ENCODE results near the gene KASH5.

KASH5 gene

DNA sequence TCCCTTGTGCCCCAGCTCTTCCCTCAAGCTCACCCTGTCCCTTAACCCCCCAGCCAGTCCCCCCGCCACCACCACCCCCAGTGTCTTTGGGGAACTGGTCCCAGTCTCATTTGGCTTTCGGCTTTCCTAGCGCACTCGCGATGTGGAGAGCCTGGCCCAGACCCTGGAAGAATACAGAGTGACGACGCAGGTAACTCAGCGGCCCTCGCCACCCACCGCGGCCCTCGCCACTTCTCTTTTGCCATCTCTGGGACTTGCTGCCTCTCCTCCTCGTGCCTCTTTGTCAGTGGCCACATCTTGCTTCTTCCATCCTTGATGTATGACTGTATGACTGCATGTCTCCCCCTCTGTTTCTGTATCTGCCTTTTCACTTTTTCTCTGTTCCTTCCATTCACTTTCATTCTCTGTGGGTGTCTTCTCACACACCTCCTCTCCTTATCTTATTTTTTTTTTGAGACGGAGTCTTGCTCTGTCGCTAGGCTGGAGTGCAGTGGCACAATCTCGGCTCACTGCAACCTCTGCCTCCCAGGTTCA lies 19.5 kb downstream of the KASH5 start:
- no peaks in the 10 kb centered on the region for H3K36me3 ChIP-seq (ENCODE audit: control insufficient read depth in 4 of 4, insufficient read depth in 4 of 4, low read length in 3 of 4)
- POLR2A ChIA-PET, result no interaction called here
- H3K27ac ChIP-seq (ENCODE audit: insufficient read depth in 1 of 2, low read depth in 1 of 2, low read length in 2 of 2, poor library complexity in 1 of 2, severe bottlenecking in 2 of 2), result no peak overlapping the region
- H3K27me3 ChIP-seq (replicated peaks in 2 of 5; ENCODE audit: control insufficient read depth in 4 of 5, insufficient read depth in 5 of 5, low read length in 4 of 5), result no peaks in the 10 kb centered on the region
- H3K4me3 ChIP-seq (ENCODE audit: control insufficient read depth in 1 of 7, extremely low read depth in 1 of 7, insufficient read depth in 4 of 7, low read depth in 2 of 7, low read length in 6 of 7), result no peak overlapping the region
- no peak for DNase-seq
- CTCF ChIA-PET, result interaction anchor here (1.7 kb wide), 1 partner anchor 16 kb away, joined by 6 read pairs; no protein-coding TSS in a partner anchor
- WGBS (ENCODE audit: insufficient coverage), result 98% methylated on average over 15 of the region's 16 CpGs
- H3K4me1 ChIP-seq (ENCODE audit: control extremely low read depth in 1 of 4, control insufficient read depth in 4 of 4, insufficient read depth in 4 of 4, low read length in 3 of 4), result peaks cover 0 to 21% (median 15%) of the 10 kb centered on the region in 4 experiments
- no peaks in the 10 kb centered on the region for H3K9me3 ChIP-seq (ENCODE audit: control extremely low read depth in 1 of 5, control insufficient read depth in 4 of 5, insufficient read depth in 2 of 5, low read depth in 1 of 5, low read length in 4 of 5)

DNA sequence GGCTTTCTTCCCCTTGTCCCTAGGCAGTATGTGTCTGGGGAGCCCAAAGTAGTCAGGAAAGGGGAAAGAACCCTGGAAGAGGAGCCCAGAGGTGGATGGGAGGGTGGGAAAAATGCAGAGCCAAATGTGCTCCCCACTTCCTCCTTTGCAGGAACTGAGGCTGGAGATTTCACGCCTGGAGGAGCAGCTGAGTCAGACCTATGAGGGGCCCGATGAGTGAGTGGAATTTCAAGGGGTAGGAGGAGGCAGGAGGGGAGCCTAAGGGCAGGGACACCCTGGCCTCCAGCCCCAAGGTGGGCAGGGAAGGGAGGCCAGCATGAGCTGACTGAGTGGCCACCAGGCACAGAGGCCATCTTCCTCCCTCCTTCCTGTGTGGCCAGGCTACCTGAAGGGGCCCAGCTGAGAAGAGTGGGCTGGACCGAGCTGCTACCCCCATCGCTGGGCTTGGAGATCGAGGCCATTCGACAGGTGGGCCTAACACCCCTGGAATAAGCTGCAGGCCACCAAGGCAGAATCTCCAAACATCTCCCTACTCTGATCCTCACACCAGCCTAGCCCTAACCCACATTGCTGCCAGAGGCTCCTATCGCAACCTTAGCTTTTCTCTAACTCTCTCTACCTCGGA lies 20.9 kb downstream of the KASH5 start:
- 73% methylated on average over 8 of the region's 8 CpGs for WGBS (ENCODE audit: insufficient coverage)
- POLR2A ChIA-PET, result no interaction called here
- H3K9me3 ChIP-seq (ENCODE audit: control extremely low read depth in 1 of 5, control insufficient read depth in 4 of 5, insufficient read depth in 2 of 5, low read depth in 1 of 5, low read length in 4 of 5), result no peaks in the 10 kb centered on the region
- H3K36me3 ChIP-seq (ENCODE audit: control insufficient read depth in 4 of 4, insufficient read depth in 4 of 4, low read length in 3 of 4), result no peaks in the 10 kb centered on the region
- peaks cover 0 to 32% (median 21%) of the 10 kb centered on the region in 4 experiments for H3K4me1 ChIP-seq (ENCODE audit: control extremely low read depth in 1 of 4, control insufficient read depth in 4 of 4, insufficient read depth in 4 of 4, low read length in 3 of 4)
- H3K27me3 ChIP-seq (replicated peaks in 2 of 5; ENCODE audit: control insufficient read depth in 4 of 5, insufficient read depth in 5 of 5, low read length in 4 of 5), result peaks cover 0 to 3% (median 0%) of the 10 kb centered on the region in 5 experiments
- H3K4me3 ChIP-seq (ENCODE audit: control insufficient read depth in 1 of 7, extremely low read depth in 1 of 7, insufficient read depth in 4 of 7, low read depth in 2 of 7, low read length in 6 of 7), result no peak overlapping the region
- DNase-seq, result no peak
- peak overlapping the region in 1 of 2 experiments; percentile 43 for H3K27ac ChIP-seq (ENCODE audit: insufficient read depth in 1 of 2, low read depth in 1 of 2, low read length in 2 of 2, poor library complexity in 1 of 2, severe bottlenecking in 2 of 2)
- CTCF ChIA-PET, result interaction anchor here (1.0 to 1.6 kb wide), 3 partner anchors 10 to 65 kb away, joined by 3 to 6 read pairs (median 4); partner anchors contain the start of gene FLT3LG

DNA sequence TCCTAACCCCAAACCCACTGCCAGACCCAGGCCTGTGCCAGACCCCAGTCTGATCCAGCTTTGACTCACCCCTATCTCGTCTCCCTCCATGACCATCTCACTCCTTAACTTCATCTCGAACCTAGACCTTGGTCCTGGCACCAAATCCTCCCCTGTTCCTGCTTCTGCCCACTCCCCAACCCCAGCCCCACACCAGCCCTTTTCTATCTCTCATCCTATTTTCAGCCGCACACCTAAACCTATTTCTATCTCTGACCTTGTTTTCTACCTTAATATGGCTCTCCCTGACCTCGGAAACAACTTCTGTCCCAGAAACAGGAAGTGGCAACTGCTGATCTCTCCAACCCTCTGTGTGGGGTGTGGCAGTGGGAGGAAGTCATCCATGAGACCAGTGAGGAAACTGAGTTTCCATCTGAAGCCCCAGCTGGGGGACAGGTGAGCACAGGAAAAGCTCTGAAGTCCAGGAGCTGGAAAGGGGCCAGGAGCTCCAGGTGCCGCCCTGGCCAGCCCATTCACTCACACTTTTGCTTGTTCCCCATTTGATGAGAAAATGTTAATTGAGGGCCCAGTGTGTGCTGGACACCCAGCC lies 21.5 kb downstream of the KASH5 start:
- ChIA-PET CTCF (interaction anchor here (1.0 to 1.6 kb wide), 3 partner anchors 9 to 64 kb away, joined by 3 to 6 read pairs (median 4); partner anchors contain the start of gene FLT3LG), POLR2A (no interaction called here)
- peak overlapping the region in 2 of 7 experiments; percentile 19 to 21 for H3K4me3 ChIP-seq (ENCODE audit: control insufficient read depth in 1 of 7, extremely low read depth in 1 of 7, insufficient read depth in 4 of 7, low read depth in 2 of 7, low read length in 6 of 7)
- H3K27me3 ChIP-seq (replicated peaks in 2 of 5; ENCODE audit: control insufficient read depth in 4 of 5, insufficient read depth in 5 of 5, low read length in 4 of 5), result peaks cover 0 to 3% (median 0%) of the 10 kb centered on the region in 5 experiments
- H3K36me3 ChIP-seq (ENCODE audit: control insufficient read depth in 4 of 4, insufficient read depth in 4 of 4, low read length in 3 of 4), result no peaks in the 10 kb centered on the region
- H3K9me3 ChIP-seq (ENCODE audit: control extremely low read depth in 1 of 5, control insufficient read depth in 4 of 5, insufficient read depth in 2 of 5, low read depth in 1 of 5, low read length in 4 of 5), result no peaks in the 10 kb centered on the region
- peak overlapping the region in 1 of 2 experiments; percentile 43 for H3K27ac ChIP-seq (ENCODE audit: insufficient read depth in 1 of 2, low read depth in 1 of 2, low read length in 2 of 2, poor library complexity in 1 of 2, severe bottlenecking in 2 of 2)
- WGBS (ENCODE audit: insufficient coverage), result 78% methylated on average over 4 of the region's 5 CpGs
- peak in 2 of 3 donors; percentile 47 to 65 for DNase-seq
- H3K4me1 ChIP-seq (ENCODE audit: control extremely low read depth in 1 of 4, control insufficient read depth in 4 of 4, insufficient read depth in 4 of 4, low read length in 3 of 4), result peaks cover 0 to 36% (median 21%) of the 10 kb centered on the region in 4 experiments

DNA sequence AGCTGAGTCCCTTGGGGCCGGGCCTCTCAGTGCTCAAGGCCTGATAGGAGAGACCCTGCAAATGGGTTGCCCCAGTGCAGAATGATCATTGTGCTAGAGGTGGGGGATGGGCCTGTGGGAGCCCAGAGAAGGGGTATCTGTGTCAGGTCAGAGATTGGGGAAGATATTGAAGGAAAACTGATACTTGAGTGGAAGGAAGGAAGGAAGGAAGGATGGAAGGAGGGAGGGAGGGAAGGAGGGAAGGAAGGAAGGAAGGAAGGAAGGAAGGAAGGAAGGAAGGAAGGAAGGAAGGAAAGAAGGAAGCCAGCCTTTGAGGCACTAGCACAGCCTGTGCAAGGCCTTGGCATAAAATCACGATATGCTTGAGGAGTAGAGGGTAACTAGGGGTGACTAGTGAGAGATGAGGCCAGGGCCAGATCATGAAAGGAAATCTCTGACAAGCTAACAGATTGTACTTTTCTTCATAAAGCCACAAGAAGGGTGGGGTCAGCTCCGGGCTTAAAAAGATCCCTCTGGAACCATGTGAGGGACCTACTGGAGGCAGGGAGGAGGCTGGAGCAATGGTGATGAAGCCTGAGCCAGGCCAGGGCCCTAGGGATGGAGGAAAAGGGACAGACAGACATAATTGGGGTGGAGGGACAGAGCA lies 23.8 kb downstream of the KASH5 start:
- ChIA-PET CTCF (interaction anchor here (1.1 kb wide), 2 partner anchors 21 to 111 kb away, joined by 3 read pairs; no protein-coding TSS in a partner anchor), POLR2A (no interaction called here)
- no peaks in the 10 kb centered on the region for H3K9me3 ChIP-seq (ENCODE audit: control extremely low read depth in 1 of 5, control insufficient read depth in 4 of 5, insufficient read depth in 2 of 5, low read depth in 1 of 5, low read length in 4 of 5)
- H3K4me3 ChIP-seq (ENCODE audit: control insufficient read depth in 1 of 7, extremely low read depth in 1 of 7, insufficient read depth in 4 of 7, low read depth in 2 of 7, low read length in 6 of 7), result no peak overlapping the region
- no peak for DNase-seq
- no peaks in the 10 kb centered on the region for H3K36me3 ChIP-seq (ENCODE audit: control insufficient read depth in 4 of 4, insufficient read depth in 4 of 4, low read length in 3 of 4)
- no peak overlapping the region for H3K27ac ChIP-seq (ENCODE audit: insufficient read depth in 1 of 2, low read depth in 1 of 2, low read length in 2 of 2, poor library complexity in 1 of 2, severe bottlenecking in 2 of 2)
- H3K4me1 ChIP-seq (ENCODE audit: control extremely low read depth in 1 of 4, control insufficient read depth in 4 of 4, insufficient read depth in 4 of 4, low read length in 3 of 4), result peaks cover 0 to 39% (median 21%) of the 10 kb centered on the region in 4 experiments
- WGBS (ENCODE audit: insufficient coverage), result 95% methylated on average over 2 of the region's 3 CpGs
- H3K27me3 ChIP-seq (replicated peaks in 2 of 5; ENCODE audit: control insufficient read depth in 4 of 5, insufficient read depth in 5 of 5, low read length in 4 of 5), result peaks cover 0 to 3% (median 0%) of the 10 kb centered on the region in 5 experiments

DNA sequence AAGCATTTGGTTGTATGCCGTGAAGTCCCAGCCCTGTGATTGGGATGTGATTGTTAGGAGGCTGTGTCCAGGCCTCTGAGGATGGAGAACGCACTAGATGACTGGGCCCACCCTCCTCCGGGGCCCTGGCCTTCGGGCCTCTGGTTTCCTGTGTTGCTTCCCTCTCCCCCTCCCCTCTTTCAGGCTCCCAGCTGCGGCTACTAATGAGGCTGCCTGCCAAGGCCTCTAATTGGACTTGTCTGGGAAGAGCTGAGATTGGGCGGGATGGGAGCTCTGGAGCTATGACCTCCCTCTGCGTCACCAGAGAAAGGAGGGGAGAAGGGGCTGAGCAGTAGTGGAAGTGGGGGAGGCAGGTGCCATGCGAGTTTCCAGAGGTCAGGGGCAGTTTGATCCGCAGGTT lies 25.3 kb downstream of the KASH5 start:
- H3K9me3 ChIP-seq (ENCODE audit: control extremely low read depth in 1 of 5, control insufficient read depth in 4 of 5, insufficient read depth in 2 of 5, low read depth in 1 of 5, low read length in 4 of 5), result no peaks in the 10 kb centered on the region
- peaks cover 0 to 3% (median 0%) of the 10 kb centered on the region in 5 experiments for H3K27me3 ChIP-seq (replicated peaks in 2 of 5; ENCODE audit: control insufficient read depth in 4 of 5, insufficient read depth in 5 of 5, low read length in 4 of 5)
- H3K27ac ChIP-seq (ENCODE audit: insufficient read depth in 1 of 2, low read depth in 1 of 2, low read length in 2 of 2, poor library complexity in 1 of 2, severe bottlenecking in 2 of 2), result no peak overlapping the region
- CTCF ChIA-PET, result interaction anchor here (0.7 to 1.8 kb wide), 2 partner anchors 22 to 112 kb away, joined by 3 to 8 read pairs; no protein-coding TSS in a partner anchor
- WGBS (ENCODE audit: insufficient coverage), result 100% methylated on average over 3 of the region's 9 CpGs
- DNase-seq, result no peak
- peaks cover 0 to 51% (median 30%) of the 10 kb centered on the region in 4 experiments for H3K4me1 ChIP-seq (ENCODE audit: control extremely low read depth in 1 of 4, control insufficient read depth in 4 of 4, insufficient read depth in 4 of 4, low read length in 3 of 4)
- H3K4me3 ChIP-seq (ENCODE audit: control insufficient read depth in 1 of 7, extremely low read depth in 1 of 7, insufficient read depth in 4 of 7, low read depth in 2 of 7, low read length in 6 of 7), result no peak overlapping the region
- no peaks in the 10 kb centered on the region for H3K36me3 ChIP-seq (ENCODE audit: control insufficient read depth in 4 of 4, insufficient read depth in 4 of 4, low read length in 3 of 4)
- POLR2A ChIA-PET, result no interaction called here

DNA sequence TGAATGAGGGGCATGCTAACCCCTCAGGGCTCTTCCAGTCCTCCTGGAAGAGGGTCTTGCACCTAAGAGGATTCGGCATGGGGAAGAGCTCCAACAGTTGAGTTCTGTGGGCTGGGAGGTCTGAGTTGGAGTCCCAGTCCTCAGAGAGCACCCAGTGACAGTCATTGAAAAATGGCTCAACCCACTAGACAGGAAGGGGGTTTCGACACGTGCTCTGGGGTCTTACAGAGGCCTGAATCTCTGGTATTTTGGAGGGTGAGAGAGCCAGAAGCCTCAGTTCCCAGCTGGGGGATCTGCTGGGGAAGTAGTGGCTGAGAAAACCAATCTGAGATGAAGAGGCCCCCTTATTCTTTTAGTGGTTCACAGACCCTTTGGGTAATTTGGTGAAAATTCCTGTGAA lies 26.2 kb downstream of the KASH5 start:
- ChIA-PET POLR2A (no interaction called here), CTCF (interaction anchor here (1.8 kb wide), 1 partner anchor 23 kb away, joined by 8 read pairs; no protein-coding TSS in a partner anchor)
- Histone ChIP-seq H3K4me1 (ENCODE audit: control extremely low read depth in 1 of 4, control insufficient read depth in 4 of 4, insufficient read depth in 4 of 4, low read length in 3 of 4) (peaks cover 0 to 46% (median 24%) of the 10 kb centered on the region in 4 experiments), H3K4me3 (ENCODE audit: control insufficient read depth in 1 of 7, extremely low read depth in 1 of 7, insufficient read depth in 4 of 7, low read depth in 2 of 7, low read length in 6 of 7) (no peak overlapping the region), H3K36me3 (ENCODE audit: control insufficient read depth in 4 of 4, insufficient read depth in 4 of 4, low read length in 3 of 4) (no peaks in the 10 kb centered on the region), H3K9me3 (ENCODE audit: control extremely low read depth in 1 of 5, control insufficient read depth in 4 of 5, insufficient read depth in 2 of 5, low read depth in 1 of 5, low read length in 4 of 5) (no peaks in the 10 kb centered on the region), H3K27me3 (replicated peaks in 2 of 5; ENCODE audit: control insufficient read depth in 4 of 5, insufficient read depth in 5 of 5, low read length in 4 of 5) (peaks cover 0 to 7% (median under 1%) of the 10 kb centered on the region in 5 experiments), H3K27ac (ENCODE audit: insufficient read depth in 1 of 2, low read depth in 1 of 2, low read length in 2 of 2, poor library complexity in 1 of 2, severe bottlenecking in 2 of 2) (no peak overlapping the region)
- WGBS (ENCODE audit: insufficient coverage), result 93% methylated on average over 3 of the region's 3 CpGs
- no peak for DNase-seq
